HG02884 (cell line): ENCODE results near the gene IQCH.

Experiments
- ATAC-seq: cut with Tn5 transposase; IDR thresholded peaks from one replicate; pipeline ENCODE4 v1.9.1; 2021; ENCODE audit warnings: mild to moderate bottlenecking, moderate library complexity; ENCODE audit not compliant: unreplicated experiment

The IQCH gene

GRCh38 chr15:67254238-67255175 is at the start of gene IQCH, which contains the start of gene AAGAB:
Gene IQCH, plus strand, starts transcription at chr15:67254786. Its CDS starts 111 bp downstream, at chr15:67254897.
Gene AAGAB, minus strand, starts transcription at chr15:67254661. Its CDS starts 30 bp downstream, at chr15:67254631.
- ATAC-seq: peak; percentile 91

DNA sequence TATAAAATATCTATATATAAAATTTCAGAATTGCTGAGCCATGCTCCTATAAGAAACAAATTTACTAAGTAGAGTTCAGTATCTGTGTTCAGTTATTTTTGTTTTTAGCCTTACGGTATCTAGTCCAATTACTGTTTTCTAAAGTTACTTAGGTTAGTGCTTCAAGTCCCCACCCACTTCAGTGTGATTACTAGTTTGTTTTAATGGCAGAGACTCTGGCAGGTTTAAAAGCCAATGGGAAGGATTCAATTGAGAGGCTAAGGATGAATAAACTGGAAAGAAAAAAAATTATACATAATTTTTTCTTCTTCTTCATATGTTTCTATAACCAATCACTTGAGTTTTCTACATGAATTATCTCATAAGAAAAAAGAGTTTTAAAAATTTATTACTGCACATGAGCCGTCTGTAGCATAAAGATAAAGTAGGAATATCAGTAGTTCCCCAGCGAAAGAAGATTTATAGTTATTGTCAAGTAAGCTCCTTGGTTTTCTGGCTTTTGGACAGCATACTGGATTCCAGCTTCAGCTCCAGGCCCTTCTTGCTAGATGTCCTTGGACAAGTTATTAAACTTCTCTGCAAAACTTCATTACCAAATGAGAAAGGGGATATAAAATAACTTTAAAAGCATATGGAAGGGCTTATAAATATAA is 46.9 kb upstream of the IQCH start:
- no peak for ATAC-seq

GRCh38 chr15:67208396-67208795 is 46.2 kb upstream of the IQCH start:
- ATAC-seq: no peak

- no peak for ATAC-seq
Measured at GRCh38 chr15:67210555-67211168, 43.9 kb upstream of the IQCH start.

DNA sequence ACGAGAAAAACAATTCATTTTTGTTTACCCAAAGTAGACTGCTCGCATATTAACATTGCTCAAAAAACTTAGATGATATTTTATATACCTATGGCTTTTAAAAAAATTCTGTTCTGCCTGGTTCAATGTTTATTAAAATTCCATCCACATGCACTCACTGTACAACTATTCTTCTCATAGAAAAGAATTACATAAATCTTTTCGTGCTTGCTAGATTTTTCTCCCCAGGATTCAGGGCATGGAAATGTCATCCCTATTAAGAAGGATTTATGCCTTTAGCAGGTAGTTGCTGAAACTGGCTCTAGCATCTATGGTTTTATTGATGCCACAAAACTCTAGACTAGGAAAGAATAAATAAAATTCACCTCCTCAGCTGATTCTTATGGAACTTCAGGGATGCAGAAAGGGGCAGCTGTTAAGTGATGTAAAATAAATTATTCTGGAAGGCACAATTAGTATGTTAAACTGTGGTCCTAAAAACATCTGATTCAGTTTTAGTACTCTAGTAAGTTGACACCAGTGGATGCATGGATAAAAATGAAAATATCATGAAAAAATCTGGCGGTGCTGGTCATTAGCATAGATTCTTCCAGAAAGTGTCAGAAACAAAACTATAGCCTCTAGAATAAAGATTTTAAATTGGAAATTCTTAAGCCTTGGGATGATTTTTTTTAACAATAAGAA is 41.8 kb upstream of the IQCH start:
- ATAC-seq: no peak

GRCh38 chr15:67215102-67215501 is 39.5 kb upstream of the IQCH start:
- no peak for ATAC-seq

DNA sequence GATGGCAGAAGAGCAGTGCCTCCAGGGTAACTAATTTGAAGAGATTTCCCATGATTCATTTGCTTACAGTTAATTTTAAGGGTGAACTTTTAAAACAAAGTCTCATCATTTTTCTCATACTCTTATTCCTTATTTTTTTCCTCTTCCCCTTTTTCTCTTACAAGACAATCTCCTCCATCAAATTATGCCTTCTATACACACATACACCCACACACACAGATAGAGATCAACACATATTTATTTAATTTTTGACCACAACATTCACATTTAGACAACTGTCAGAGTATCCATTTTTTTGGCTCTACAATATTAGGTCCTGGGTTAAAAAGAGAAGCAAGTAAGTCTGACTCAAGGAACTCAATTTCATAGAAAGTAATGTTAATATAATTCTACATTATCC is 37.7 kb upstream of the IQCH start:
- ATAC-seq: no peak

GRCh38 chr15:67218428-67218827 is 36.2 kb upstream of the IQCH start:
- no peak for ATAC-seq

GRCh38 chr15:67219288-67219687 is 35.3 kb upstream of the IQCH start:
- no peak for ATAC-seq

GRCh38 chr15:67224889-67225288 is 29.7 kb upstream of the IQCH start:
- no peak for ATAC-seq

- ATAC-seq: no peak
Measured at GRCh38 chr15:67225336-67225735, 29.2 kb upstream of the IQCH start.

DNA sequence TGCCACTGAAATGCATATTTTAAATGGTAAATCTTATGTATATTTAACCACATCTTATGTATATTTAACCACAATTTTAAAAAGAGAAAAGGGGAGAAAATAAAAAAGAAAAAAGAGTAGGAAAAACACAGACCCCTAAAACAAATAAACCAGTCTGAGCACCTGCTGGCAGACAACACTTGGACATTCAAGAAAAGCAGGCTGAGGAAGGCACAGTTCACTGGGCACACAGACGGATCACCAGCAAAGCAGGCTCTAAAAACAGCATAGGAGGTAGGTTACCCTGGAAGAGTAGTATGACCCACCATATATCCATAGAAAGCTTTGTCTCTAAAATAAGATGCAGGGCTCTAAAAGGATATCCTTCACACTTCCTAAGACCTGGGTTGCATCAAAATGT is 27.2 kb upstream of the IQCH start:
- no peak for ATAC-seq

- no peak for ATAC-seq
Measured at GRCh38 chr15:67227846-67228245, 26.7 kb upstream of the IQCH start.

DNA sequence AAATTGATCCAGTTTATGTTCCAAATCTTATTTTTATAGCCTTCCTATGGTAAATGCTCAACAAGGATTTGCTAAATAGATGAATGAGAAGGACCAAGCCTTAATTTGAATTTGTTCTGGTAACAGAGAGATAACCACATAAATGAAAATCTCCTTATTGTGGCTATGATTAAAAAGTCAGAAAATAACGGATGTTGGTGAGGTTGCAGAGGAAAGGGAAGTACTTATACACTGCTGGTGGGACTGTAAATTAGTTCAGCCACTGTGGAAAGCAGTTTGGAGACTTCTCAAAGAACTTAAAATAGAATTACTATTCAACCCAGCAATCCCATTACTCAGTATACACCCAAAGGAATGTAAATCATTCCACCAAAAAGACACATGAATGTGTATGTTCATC is 26.3 kb upstream of the IQCH start:
- no peak for ATAC-seq

GRCh38 chr15:67230504-67230903 is 24.1 kb upstream of the IQCH start:
- ATAC-seq: no peak

GRCh38 chr15:67232591-67232990 is 22.0 kb upstream of the IQCH start:
- ATAC-seq: no peak

DNA sequence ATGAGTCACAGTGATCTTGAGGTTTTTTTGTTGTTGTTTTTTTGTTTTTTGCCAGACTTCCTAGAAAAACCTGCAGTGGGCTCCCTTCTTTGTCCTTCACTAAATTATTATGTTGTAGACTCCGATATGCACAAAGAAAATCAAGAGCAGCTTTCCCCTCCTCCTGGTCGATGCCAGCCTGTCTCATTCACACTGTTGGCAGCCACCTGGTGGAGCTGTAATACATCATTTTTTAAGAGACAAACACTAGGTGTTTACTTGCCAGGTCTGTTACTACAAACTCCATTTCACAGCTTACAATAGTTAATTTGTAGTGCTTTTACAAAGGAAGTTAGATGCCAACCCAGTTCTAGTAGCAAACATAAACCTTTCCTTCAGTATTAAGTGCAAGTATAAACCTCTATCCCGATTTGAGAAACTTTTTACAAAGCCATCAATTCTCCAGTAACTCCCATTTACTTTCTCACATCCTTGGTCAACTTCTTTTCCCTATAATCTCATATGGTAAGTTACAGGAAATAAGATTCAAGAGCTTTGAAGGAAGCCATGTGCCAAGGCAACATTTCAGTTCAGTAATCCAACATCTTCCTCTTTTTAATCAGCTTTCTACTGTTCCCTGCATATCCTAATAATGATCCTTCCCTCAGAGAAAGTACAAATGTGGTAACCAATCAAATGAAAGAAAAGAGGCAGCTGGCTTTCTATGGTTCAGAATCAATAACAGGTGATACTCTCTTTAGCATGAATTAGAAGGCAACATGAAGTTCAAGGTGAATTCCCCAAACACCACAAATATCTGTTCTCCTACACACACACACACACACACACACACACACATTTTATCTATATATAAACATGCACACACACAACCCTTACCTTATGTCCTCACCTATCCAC is 14.1 kb upstream of the IQCH start:
- no peak for ATAC-seq

DNA sequence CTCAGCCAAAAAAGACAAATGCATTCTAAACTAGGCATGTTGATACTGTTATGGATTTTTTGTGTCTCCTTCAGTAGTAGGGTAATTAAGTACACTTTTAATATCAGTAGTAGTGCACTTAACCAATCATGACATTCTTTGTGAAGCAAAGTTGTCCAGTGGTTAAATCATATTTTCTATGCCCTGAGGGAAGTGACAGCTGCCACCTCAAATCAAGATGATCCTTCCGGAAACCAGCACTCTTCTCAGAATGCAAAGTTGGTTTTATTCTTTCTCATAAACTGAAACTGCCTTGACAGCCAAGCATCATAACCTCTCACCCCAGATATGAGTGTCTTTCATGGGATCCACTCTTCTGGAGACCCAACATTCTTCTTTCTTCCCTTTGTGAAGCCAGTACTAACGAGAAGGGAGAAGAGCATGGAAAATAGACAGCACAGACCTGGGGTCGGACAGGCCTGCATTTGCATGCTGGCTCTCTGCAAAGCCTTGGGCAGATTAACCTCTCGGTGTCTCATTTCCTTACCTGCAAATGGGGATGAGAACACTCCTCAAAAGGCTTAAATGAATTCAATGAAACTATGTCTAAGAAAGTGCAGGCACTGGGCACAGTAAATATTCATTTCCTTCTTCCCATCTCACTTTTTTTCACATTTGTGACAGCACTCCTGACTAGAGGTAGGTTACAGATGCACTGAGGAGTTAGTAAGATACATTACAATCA is 13.3 kb upstream of the IQCH start:
- ATAC-seq: peak; percentile 87

GRCh38 chr15:67242708-67243111 is 11.9 kb upstream of the IQCH start:
- no peak for ATAC-seq
